SK-N-SH treated with all-trans-retinoic acid at 6 μM for 48 hours (cell line): ENCODE results near the gene MT1HL1.

ENCODE experiments used
- ATAC-seq: fragments of 200-7000 bp; cut with Tn5 transposase; 3 replicates; pipeline ENCODE4 v1.9.1; 2020; ENCODE audit warnings: mild to moderate bottlenecking, moderate library complexity
- ARNTL ChIP-seq: fragments of 450-650 bp; formaldehyde crosslinking; IDR thresholded peaks from 2 replicates; pipeline ENCODE4 v1.5.0; 2020; ENCODE audit warnings: low read depth, mild to moderate bottlenecking, moderate library complexity, borderline replicate concordance
- BACH2 ChIP-seq: fragments of 250-450 bp; sonication (Bioruptor Pico); IDR thresholded peaks from 2 replicates; pipeline ENCODE4 v1.9.0; 2021; ENCODE audit warnings: mild to moderate bottlenecking, borderline replicate concordance
- CSDC2 ChIP-seq: fragments of 250-450 bp; sonication (Bioruptor Pico); IDR thresholded peaks from 2 replicates; pipeline ENCODE4 v1.5.0; 2020; ENCODE audit warnings: mild to moderate bottlenecking, moderate library complexity
- CSRNP3 ChIP-seq: fragments of 250-450 bp; sonication (Bioruptor Pico); IDR thresholded peaks from 2 replicates; pipeline ENCODE4 v1.5.1; 2021; ENCODE audit warnings: mild to moderate bottlenecking, moderate library complexity
- ESRRG ChIP-seq: fragments of 250-450 bp; sonication (Bioruptor Pico); IDR thresholded peaks from 2 replicates; pipeline ENCODE4 v1.6.1; 2021; ENCODE audit warnings: mild to moderate bottlenecking
- ISL1 ChIP-seq: fragments of 250-450 bp; sonication (Bioruptor Pico); IDR thresholded peaks from 2 replicates; pipeline ENCODE4 v2.1.2; 2022; ENCODE audit warnings: mild to moderate bottlenecking, moderate library complexity
- OSR1 ChIP-seq: fragments of 250-450 bp; sonication (Bioruptor Pico); IDR thresholded peaks from 2 replicates; pipeline ENCODE4 v1.8.0; 2022; ENCODE audit warnings: moderate library complexity, mild to moderate bottlenecking, inconsistent platforms
- POU6F1 ChIP-seq: fragments of 250-450 bp; sonication (Bioruptor Pico); IDR thresholded peaks from 2 replicates; pipeline ENCODE4 v1.8.0; 2021; ENCODE audit warnings: low read depth, mild to moderate bottlenecking, moderate library complexity, borderline replicate concordance
- PPARA ChIP-seq: fragments of 250-450 bp; sonication (Bioruptor Pico); IDR thresholded peaks from 2 replicates; pipeline ENCODE4 v1.5.0; 2020; ENCODE audit warnings: mild to moderate bottlenecking, borderline replicate concordance
- RARB ChIP-seq: fragments of 250-450 bp; sonication (Bioruptor Pico); IDR thresholded peaks from 2 replicates; pipeline ENCODE4 v1.8.0; 2021; ENCODE audit warnings: mild to moderate bottlenecking, moderate library complexity
- TCF4 ChIP-seq: fragments of 250-450 bp; sonication (Bioruptor Pico); IDR thresholded peaks from 2 replicates; pipeline ENCODE4 v1.8.0; 2021; ENCODE audit warnings: mild to moderate bottlenecking, moderate library complexity, borderline replicate concordance
- TOX ChIP-seq: fragments of 250-450 bp; sonication (Bioruptor Pico); IDR thresholded peaks from 2 replicates; pipeline ENCODE4 v1.8.0; 2021; ENCODE audit warnings: mild to moderate bottlenecking, moderate library complexity, borderline replicate concordance
- TSHZ2 ChIP-seq: fragments of 250-450 bp; sonication (Bioruptor Pico); IDR thresholded peaks from 2 replicates; pipeline ENCODE4 v1.5.0; 2020; ENCODE audit warnings: mild to moderate bottlenecking, moderate library complexity
- ZC3H10 ChIP-seq: fragments of 250-450 bp; sonication (Bioruptor Pico); IDR thresholded peaks from 2 replicates; pipeline ENCODE4 v1.5.1; 2021; ENCODE audit warnings: mild to moderate bottlenecking, moderate library complexity
- ZFP3 ChIP-seq: fragments of 250-450 bp; sonication (Bioruptor Pico); IDR thresholded peaks from 2 replicates; pipeline ENCODE4 v1.5.0; 2020; ENCODE audit warnings: mild to moderate bottlenecking, moderate library complexity
- ZFP30 ChIP-seq: fragments of 450-650 bp; formaldehyde crosslinking; IDR thresholded peaks from 2 replicates; pipeline ENCODE4 v1.5.0; 2022; ENCODE audit warnings: mild to moderate bottlenecking, moderate library complexity
- ZNF565 ChIP-seq: fragments of 450-650 bp; formaldehyde crosslinking; conservative IDR thresholded peaks from 2 replicates; pipeline ENCODE4 v1.5.0; 2020; ENCODE audit warnings: low read depth, mild to moderate bottlenecking, moderate library complexity
- ZNF70 ChIP-seq: fragments of 450-650 bp; formaldehyde crosslinking; IDR thresholded peaks from 2 replicates; pipeline ENCODE4 v1.5.0; 2020; ENCODE audit warnings: mild to moderate bottlenecking, moderate library complexity
- ZNF8 ChIP-seq: fragments of 450-650 bp; formaldehyde crosslinking; IDR thresholded peaks from 2 replicates; pipeline ENCODE4 v1.5.0; 2020; ENCODE audit warnings: mild to moderate bottlenecking, moderate library complexity
- TF ChIP-seq, protein P1 (sequence below): fragments of 250-450 bp; sonication (Bioruptor Pico); IDR thresholded peaks from 2 replicates; pipeline ENCODE4 v1.5.1; 2020; ENCODE audit warnings: low read depth, mild to moderate bottlenecking, moderate library complexity
- TF ChIP-seq, protein P2 (sequence below): fragments of 250-450 bp; sonication (Bioruptor Pico); IDR thresholded peaks from 2 replicates; pipeline ENCODE4 v1.8.0; 2020; ENCODE audit warnings: mild to moderate bottlenecking, moderate library complexity, borderline replicate concordance

Gene MT1HL1

GRCh38 chr1:237025358-237026074, 21.3 kb upstream of the MT1HL1 start:
- no peak for ATAC-seq
- TF ChIP-seq, protein P1, sequence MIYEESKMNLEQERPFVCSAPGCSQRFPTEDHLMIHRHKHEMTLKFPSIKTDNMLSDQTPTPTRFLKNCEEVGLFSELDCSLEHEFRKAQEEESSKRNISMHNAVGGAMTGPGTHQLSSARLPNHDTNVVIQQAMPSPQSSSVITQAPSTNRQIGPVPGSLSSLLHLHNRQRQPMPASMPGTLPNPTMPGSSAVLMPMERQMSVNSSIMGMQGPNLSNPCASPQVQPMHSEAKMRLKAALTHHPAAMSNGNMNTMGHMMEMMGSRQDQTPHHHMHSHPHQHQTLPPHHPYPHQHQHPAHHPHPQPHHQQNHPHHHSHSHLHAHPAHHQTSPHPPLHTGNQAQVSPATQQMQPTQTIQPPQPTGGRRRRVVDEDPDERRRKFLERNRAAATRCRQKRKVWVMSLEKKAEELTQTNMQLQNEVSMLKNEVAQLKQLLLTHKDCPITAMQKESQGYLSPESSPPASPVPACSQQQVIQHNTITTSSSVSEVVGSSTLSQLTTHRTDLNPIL (CRISPR knock-in tag), result no peak

DNA sequence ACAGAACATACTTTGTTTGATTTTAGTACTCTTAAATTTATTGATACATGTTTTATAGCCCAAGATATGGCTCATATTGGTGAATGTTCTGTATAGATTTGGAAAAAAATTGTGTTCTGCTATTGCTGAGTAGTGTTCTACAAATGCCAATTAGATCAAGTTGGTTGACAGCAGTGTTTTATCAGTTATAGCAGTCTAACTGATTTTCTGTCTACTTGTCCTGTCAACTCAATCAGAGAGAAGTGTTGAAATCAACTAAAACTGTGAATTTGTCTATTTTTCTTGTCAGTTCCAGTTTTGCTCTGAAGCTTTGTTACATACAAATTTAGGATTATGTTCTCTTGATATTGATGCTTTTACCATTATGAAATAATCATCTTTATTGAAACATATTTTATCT, 14.7 kb upstream of the MT1HL1 start:
- TF ChIP-seq PPARA (CRISPR knock-in tag) (no peak), ISL1 (CRISPR knock-in tag) (no peak), ZC3H10 (CRISPR knock-in tag) (no peak), TOX (CRISPR knock-in tag) (no peak), CSDC2 (CRISPR knock-in tag) (no peak)
- TF ChIP-seq, protein P1 (CRISPR knock-in tag), result no peak
- TF ChIP-seq, all 23 proteins: peak for 0
- ATAC-seq, result no peak

DNA sequence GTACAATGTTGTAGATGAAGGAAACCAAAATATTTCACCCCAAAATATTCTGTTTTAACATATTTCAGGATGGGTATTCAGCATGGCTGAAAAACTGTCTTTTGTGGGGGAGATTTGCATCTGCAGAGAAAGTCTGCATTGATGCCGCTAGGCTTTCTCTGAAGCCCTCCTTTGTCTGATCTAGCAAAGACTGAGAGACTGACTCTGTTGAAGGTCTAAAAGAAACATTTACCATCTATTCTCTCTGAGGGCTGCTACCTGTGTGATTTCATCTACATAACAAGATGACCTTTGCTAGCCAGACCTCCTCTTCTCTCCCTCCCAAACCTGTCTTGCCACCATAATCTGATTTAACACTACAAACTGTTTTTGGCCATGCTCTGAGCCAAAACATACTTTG, 12.4 kb upstream of the MT1HL1 start:
- TF ChIP-seq ZFP3 (no peak), PPARA (CRISPR knock-in tag) (no peak), ARNTL (CRISPR knock-in tag) (no peak), OSR1 (CRISPR knock-in tag) (no peak), ISL1 (CRISPR knock-in tag) (no peak), ZNF70 (no peak), TCF4 (CRISPR knock-in tag) (no peak), ZC3H10 (CRISPR knock-in tag) (no peak)
- TF ChIP-seq, protein P1 (CRISPR knock-in tag), result no peak
- no peak for ATAC-seq

- no peak for TF ChIP-seq ZNF8 (CRISPR knock-in tag)
- TF ChIP-seq ESRRG (CRISPR knock-in tag), result no peak
- no peak for TF ChIP-seq BACH2 (CRISPR knock-in tag)
- TF ChIP-seq ARNTL (CRISPR knock-in tag), result no peak
- TF ChIP-seq POU6F1, result no peak
- TF ChIP-seq ISL1 (CRISPR knock-in tag), result no peak
- no peak for TF ChIP-seq ZFP3
- no peak for TF ChIP-seq CSRNP3 (CRISPR knock-in tag)
- TF ChIP-seq RARB (CRISPR knock-in tag), result no peak
- TF ChIP-seq ZFP30, result no peak
- TF ChIP-seq, protein P2, sequence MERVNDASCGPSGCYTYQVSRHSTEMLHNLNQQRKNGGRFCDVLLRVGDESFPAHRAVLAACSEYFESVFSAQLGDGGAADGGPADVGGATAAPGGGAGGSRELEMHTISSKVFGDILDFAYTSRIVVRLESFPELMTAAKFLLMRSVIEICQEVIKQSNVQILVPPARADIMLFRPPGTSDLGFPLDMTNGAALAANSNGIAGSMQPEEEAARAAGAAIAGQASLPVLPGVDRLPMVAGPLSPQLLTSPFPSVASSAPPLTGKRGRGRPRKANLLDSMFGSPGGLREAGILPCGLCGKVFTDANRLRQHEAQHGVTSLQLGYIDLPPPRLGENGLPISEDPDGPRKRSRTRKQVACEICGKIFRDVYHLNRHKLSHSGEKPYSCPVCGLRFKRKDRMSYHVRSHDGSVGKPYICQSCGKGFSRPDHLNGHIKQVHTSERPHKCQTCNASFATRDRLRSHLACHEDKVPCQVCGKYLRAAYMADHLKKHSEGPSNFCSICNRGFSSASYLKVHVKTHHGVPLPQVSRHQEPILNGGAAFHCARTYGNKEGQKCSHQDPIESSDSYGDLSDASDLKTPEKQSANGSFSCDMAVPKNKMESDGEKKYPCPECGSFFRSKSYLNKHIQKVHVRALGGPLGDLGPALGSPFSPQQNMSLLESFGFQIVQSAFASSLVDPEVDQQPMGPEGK (CRISPR knock-in tag), result no peak
- no peak for TF ChIP-seq TOX (CRISPR knock-in tag)
- no peak for TF ChIP-seq ZNF565 (CRISPR knock-in tag)
- TF ChIP-seq TCF4 (CRISPR knock-in tag), result no peak
- no peak for TF ChIP-seq ZNF70
- TF ChIP-seq TSHZ2 (CRISPR knock-in tag), result no peak
- no peak for TF ChIP-seq OSR1 (CRISPR knock-in tag)
- ATAC-seq, result no peak
These were observed 9.4 kb upstream of the MT1HL1 start for GRCh38 chr1:237013608-237014007.
